NK-92 treated with Interleukin-12 subunit alpha and Interleukin-12 subunit beta, amount 100 ng/mL, for 24 hours (cell line): ENCODE results near the gene GTPBP4.
A peak's percentile ranks its signal among the peaks of the same experiment; 100 is the strongest.

ENCODE experiments used
- DNase-seq: peaks from one replicate; lab custom pipeline; 2025; lab: John Stamatoyannopoulos, UW

GTPBP4 gene

DNA sequence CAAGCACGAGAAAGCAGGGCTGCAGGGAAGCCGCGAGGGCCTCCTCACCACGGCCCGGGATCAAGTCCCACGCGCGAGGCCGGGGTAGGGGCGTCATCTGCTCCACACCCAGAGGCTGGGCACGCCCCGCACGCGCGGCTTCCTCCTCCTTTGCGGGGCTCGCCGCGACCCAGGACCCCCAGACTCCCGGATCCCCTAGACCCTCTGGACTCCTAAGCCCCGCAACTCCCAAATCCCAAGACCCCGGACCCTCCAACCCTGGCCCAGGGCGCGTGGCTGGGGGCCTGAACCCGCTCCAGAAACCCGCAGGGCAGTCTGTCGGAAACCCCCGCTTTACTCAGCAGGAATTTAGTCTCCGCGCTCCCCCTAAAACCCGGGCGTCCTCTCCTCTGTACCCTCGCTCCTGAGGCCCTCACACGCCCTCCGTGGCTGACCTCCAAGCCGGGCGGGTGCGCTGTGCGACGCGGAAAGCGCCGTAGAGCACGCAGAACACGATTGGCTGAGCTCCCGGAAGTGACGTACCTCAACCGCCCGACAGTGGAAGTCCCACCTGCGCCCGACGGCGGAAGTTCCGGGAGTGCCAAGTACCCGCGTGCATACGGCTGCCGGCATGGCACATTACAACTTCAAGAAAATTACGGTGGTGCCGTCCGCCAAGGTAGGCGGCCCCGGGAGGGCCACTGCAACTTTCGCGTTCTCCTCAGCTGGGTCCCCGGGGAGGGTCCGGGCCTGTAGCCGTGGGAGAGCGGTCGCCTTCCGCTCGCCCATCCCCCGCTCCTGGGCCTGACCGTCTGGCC is at the start of gene GTPBP4:
TSS of gene GTPBP4 (plus strand) at position 565 of the 797 bp plus-strand sequence. CDS start at position 611, 46 bp downstream.
- peak; percentile 91 for DNase-seq

DNA sequence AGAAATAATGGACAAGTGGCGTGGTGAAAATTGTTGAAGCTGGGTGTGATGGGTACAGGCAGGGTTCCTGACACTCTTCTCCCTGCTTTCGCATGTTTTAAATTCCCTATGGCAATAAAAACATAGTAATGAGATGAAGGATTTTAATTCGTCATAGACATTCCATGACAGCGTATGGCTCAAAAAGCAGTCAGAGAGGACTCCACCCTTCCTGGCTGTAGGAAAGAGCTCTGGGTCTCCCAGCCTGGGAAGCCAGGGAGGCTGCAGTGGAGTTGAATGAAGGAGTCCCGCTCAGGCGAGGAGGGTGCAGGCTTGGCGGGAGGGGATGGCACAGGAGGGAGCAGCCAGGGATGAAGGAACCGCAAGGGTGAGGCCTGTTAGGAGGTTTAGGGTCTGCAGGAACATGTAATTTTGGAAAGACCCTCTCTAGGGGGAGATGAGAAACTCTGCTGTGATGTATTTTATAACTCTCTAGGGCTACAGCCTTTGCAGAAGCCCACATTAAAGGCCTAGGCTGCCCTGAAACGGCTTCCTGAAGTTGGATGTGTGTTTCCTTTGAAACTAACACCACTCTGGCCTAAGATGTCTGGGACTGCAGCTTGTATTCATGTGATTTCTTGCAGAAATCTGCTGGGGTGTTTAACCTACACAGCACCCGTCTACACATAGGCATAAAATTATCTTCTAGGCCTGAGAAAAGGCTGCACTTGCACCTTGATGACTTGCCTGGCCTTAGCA is 49.1 kb upstream of the GTPBP4 start:
- no peak for DNase-seq

DNA sequence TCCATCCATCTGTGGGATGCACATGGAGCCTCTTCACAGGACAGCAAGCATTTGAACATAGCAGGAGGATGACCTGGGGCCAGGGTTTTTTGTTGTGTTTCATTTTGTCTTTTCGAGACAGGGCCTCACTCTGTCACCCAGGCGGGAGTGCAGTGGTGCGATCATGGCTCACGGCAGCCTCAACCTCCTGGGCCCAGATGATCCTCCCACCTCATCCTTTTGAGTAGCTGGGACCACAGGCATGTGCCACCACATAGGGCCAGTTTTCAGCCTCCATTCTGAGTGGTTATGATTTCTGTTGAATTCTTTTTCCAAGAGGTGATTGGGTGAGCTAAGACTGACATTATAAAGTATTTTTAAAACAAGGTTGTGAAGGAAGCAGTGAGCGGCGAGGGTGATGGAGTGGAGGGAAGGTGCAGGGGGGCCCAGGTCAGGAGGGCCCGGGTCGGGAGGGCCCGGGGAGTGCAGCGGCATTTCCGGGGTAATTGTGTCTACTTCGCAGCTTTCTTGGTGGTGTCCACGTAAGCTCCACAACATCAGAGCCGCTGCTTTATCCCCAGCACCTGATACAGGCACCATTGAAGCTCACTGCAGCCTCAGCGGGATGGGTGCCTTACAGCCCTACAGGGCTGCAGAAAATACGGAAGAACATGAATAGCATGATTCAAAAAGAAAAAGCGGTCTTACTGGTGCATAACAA is 44.8 kb upstream of the GTPBP4 start:
- DNase-seq: no peak

DNA sequence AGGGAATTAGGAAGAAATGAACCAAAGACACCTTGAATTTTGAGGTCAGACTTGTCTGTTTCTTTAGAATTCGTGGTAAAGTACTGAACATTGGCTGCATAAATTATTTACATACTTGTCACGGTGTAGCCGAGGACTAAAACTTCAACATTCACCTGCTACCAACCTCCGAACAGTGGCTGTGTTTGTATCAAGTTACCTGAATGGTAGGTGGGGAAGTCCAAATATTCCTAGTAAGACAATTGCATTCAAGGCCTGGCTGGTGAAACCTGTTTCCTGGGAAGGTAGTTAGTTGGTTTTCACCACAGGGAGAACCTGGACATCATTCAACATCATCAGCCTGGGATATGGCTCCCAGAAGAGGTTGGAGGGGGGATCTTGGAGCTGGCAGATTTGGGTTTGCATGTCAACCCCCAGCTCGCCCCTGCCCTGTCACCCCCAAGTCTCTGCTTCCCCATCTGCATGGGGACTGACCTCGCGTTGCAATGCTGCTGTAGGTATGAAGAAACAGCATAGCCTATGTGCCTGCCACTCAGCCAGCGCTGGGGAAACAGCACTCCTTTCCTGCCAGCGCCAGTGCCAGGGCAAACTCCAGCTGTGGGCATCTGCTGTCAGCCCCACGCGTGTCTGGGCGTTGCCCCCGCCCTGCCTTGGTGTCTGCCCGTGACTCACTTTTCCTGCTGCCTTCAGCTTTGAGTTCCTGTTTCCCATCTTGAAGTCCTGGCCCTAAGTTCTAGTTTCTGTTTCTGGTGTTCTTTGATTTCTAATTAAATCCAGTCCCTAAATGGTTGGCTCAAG is 44.0 kb upstream of the GTPBP4 start:
- no peak for DNase-seq

DNA sequence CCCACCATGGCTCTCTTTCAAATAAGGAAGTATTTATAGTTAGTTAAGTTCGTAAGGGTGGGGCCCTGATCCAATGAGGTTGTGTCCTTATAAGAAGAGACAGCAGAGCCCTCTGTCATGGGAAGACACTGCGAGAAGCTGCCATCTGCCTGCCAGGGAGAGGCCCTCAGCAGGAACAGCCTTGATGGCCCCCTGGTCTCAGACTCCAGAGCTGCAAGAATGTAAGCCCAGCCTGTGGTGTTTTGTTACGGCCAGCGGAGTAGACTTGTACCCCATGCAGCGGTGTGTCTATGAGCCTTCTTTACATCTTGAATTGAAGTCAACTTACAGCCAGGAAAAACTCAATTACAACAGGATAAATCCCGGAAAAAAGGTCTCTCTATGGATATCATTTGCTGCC is 42.5 kb upstream of the GTPBP4 start:
- DNase-seq: no peak

DNA sequence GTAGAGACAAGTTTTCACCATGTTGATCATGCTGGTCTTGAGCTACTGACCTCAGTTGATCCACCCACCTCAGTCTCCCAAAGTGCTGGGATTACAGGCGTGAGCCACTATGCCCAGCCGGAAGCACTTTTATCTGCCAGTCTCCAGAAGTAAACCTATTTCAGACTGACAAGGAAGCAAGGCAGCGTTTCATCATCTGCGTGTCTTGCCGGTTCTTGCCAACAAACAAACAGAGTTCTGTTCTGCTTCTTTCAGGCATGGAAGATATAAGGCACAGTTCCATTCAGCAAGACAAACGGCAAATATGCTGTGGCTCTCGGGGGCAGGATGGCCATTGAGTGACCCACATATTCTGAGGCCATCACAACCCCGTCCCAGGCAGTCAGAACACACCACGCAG is 41.2 kb upstream of the GTPBP4 start:
- DNase-seq: no peak

DNA sequence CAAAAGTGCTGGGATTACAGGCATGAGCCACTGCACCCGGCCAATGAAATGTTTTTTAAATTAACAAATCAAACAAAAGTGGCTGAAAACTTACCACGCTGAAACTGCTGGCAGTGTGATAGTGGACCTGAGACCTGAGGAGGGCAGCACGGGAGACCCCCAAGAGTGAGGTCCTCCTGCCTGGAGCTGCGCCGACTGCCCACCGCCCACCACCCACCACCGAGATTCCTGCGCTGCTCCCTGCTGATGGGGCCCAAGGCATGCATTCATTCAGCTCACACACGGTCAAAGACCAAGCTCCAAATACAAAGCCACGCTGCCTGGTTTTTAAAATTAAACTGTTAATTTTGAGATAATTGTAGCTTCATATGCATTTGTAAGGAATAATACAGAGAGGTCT is 40.4 kb upstream of the GTPBP4 start:
- no peak for DNase-seq

DNA sequence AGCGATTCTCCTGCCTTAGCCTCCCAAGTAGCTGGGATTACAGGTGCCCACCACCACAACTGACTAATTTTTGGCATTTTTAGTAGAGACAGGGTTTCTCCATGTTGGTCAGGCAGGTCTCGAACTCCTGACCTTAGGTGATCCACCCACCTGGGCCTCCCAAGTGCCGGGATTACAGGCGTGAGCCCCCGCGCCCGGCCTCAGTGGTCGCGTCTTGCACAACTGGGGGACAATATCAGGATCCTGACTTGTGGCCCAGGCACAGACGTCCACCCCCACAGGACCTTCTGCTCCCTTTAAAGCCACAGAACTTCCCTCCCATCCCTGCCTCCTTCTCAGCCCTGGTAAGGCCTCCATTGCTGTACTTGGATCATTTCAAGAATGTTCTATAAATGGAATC is 39.9 kb upstream of the GTPBP4 start:
- DNase-seq: no peak

DNA sequence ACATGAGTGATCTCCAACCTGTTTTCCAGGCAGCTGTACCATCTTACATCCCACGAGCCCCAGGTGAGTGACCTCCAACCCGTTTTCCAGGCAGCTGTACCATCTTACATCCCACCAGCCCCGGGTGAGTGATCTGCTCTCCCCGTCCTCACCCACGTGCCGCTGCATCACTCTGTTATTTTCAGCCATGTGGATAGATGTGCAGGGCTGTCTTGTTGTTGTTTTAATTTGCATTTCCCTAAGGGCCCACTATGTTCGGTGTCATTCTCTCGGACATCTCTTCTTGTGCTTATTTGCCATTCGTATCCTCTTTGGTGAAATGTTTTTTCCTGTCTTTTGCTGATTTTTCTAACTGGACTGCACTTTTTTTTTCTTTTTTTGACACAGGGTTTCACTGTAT is 38.8 kb upstream of the GTPBP4 start:
- no peak for DNase-seq

DNA sequence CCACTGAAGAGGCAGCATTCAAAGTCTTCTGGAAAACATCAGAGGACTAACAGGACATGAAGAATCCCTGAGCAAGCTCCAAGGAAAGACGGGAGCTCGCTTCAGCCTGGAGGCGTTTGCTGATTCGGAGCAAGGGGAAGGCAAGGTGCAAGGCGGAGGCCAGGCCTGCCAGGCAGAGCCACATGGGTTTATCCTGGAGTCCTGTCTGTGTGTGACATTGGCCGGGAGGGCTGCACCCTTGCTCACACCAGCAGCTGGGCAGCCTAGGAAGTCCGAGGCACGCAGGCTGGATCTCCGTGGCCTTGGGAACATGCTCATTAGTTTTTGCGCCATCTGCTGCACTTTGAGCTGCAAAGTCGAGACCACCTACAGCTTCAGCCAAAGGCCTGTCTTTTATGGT is 34.4 kb upstream of the GTPBP4 start:
- no peak for DNase-seq

DNA sequence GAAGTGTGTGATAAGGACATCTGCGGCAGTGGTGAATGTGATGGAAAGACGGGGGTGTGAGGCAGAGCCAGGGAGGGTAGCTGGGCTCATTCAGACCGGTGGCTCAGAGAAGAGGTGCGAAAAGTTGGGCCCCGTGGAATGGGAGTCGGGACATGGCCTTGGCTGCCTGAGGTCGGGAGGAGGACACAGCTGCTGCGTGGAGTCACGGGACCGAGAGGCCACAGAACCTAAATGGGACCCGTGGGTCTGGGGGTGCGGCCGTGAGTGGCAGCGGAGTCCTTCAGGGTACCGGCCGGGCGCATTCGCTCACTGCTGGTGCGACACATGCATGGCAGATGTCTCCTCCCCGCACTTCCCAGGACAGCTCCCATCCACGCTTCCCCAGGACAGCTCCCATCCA is 33.8 kb upstream of the GTPBP4 start:
- no peak for DNase-seq

DNA sequence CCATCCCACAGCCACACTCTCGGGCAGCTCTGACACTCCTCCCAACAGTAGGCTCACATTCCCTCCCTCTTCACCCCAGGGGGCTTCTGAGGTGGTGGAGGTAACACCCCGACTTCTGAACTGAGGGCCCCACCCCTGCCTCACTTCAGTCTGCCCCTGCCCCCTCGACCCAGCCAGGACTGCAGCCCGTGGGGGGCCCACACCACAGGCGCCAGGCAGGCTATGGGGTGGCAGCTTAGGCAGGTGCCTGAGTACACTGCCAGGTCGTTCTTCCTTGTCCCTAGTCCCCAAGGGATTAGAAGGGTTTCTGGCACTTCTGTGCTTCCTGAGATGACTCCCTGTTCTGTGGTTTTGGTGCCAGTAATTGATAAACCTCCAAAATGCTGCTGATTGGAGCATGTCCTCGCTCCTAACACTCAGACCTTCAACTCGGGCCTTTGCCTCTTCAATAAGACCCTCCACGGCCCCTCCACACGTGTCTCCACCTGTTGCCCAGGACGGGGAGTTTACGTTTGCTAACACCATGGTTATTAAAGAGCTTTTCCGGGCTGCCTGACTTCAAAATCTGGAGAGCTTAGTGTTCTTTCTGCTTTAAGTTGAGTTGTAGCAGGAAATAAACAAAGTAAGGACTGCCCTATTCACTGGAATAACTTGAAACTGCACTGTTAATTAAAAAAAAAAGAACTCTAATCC is 33.0 kb upstream of the GTPBP4 start:
- DNase-seq: no peak

DNA sequence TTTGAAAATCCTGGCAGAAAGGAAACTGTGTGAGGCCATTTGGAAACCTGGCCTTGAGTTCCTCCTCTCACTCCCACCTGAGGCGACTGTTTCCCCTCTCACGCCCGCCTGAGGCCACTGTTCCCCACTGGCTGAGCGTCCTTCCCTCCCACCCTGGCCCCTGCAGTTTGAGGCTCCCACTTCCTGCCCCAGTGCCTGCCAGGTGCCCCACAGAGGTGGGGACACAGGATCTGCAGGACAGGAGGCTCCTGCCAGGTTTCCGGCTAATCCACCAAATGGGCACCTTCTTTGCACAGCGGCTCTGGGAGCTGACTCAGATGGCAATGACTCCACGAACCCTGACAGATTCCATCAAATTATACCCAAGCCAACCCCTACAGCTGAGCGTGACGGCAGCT is 32.4 kb upstream of the GTPBP4 start:
- no peak for DNase-seq

DNA sequence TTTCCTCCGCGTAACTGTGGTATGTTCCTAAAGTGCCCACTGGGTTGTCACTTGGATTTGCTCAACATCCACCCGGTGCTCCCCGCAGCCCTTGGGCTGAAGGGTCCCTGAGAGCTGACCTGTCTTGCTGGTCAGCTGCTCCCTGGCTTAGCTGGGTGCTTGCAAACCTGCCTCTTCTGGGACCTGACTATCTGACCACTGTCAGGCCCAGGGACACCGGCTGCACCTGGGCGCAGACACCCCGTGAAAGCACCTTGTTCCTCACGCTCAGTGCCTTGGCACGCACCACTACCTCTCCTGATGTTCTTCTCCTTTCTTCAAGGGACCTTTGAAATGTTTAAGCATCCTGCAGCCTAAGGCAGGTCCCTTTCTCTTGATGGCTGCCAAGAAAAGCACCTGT is 30.1 kb upstream of the GTPBP4 start:
- DNase-seq: no peak

DNA sequence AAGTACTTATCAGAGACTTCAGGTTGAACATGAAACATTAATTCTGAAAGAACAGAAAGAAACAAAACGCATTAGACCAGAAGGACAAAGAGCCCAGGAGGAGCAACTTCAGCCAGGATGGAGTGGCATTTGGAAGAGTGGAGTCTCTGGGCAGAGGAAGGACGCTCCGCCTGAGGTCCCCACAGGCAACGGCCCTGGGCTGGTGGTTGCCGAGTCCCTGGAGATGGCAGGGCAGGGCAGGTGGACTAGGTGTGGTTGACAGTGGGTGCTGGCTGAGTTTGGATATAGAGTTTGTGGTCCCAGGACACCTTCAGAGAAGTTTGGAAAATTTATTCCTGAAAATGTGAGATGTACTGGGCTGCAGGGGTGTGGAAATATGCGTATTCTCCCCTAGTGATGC is 29.4 kb upstream of the GTPBP4 start:
- DNase-seq: no peak

DNA sequence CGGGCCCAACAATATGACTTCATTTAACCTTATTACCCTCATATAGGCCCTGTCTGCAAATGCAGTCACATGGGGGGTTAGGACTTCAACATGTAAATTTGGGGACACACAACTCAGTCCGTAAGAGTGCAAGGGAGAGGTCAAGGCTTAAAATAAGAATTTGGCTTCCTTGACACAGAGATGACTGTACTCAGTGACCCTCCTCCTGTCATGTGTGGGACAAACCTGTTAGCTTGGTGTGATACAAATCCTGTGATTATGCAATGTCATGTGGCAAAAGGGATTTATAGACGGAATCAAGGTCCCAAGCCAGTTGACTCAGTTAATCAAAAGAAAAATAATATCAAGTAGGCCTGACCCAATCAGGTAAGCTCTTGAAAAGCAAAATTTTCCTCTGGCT is 25.9 kb upstream of the GTPBP4 start:
- DNase-seq: no peak

DNA sequence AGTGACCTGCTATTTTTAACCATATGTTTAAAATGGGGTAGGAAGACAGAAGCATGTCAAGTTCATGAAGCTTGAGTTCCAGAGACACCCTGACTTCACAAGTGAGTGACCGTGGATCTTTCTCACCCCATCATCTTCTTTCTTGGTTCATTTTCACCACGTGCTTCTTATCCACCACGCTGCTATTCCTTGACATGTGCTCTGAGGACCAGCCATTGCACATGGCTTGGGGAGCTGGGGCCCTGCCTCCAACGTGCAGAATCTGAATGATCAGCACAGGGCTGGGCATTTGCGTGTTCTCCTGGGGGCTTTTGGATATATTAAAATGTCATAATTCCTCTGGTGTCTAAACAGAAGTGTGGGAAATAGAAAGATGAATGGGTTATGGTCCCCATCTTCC is 25.0 kb upstream of the GTPBP4 start:
- DNase-seq: no peak

DNA sequence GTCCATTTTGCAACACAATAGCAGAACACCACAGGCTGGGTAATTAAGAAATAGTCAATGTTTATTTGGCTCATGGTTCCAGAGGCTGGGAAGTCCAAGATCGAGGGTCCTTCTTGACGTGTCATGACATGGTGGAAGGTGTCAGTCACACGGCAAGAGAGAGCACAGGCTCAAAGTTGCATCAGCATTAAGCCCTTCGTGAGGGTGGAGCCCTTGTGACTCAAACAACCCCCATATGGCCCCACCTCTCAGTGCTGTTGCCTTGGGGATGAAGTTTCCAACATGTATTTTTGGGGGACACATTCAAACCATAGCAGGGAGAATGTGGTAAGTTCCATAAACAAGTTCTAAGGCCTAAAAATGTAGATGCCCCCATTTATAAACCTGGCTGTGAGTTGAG is 24.6 kb upstream of the GTPBP4 start:
- DNase-seq: no peak

DNA sequence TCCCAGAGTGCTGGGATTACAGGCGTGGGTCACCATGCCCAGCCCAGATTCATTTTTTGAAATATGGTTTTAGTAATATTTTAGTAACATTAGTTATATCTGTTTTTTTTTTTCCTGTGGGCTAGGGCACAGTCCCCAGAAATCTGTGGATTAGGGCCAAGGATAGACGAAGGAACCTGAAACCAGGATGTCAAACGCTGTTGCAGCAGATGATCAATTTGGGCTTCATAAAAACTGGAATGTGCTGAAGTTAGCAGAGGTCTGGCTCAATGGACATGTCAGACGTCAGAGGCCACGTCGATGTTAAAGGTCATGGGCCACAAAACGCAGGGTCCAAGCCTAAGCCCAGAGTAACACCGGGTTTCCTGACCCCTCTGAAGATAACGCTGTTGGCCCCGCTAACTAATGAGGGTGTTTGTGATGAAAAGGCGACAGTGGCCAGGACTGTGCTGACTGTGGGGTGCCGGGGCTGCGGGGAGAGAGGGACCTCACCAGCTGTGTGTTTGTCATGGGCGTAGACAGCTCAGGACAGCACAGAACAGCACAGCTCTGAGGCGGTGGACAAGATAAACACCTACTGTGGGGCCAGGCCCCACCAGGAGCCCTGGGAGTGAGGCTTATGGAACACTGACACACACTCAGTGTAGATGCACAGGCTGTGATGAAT is 23.8 kb upstream of the GTPBP4 start:
- no peak for DNase-seq

DNA sequence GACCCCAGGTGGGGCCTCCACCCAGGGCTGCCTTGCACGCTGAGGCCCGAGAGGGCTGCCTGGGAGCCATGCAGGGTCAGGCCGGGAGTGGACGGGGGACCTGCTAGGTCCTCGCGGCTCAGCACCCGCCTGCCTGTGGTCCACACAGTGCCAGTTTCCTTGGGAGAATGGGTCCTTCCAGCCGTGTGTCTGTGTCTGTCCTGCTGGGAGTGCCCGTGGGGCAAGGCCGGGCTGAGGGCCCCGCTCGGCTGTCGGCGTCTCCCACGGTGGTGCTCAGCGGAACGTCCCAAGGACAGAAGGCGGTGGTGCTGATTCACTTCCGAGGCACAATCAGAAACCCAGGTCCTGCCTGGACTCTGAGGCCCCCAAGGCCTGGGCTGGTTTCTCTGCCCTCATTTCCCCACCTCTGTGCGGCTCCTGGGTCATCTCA is 23.2 kb upstream of the GTPBP4 start:
- DNase-seq: no peak
